GM21717 (cell line): Measurements from ENCODE around the gene KIAA1614.
A peak's percentile ranks its signal among the peaks of the same experiment; 100 is the strongest.

ENCODE experiments used
- ATAC-seq: cut with Tn5 transposase; IDR thresholded peaks from one replicate; pipeline ENCODE4 v1.9.1; 2021; ENCODE audit warnings: mild to moderate bottlenecking, moderate library complexity; ENCODE audit not compliant: unreplicated experiment

KIAA1614 gene

GRCh38 chr1:180908074-180908765 is 4.5 kb upstream of the KIAA1614 start:
- ATAC-seq = no peak

DNA sequence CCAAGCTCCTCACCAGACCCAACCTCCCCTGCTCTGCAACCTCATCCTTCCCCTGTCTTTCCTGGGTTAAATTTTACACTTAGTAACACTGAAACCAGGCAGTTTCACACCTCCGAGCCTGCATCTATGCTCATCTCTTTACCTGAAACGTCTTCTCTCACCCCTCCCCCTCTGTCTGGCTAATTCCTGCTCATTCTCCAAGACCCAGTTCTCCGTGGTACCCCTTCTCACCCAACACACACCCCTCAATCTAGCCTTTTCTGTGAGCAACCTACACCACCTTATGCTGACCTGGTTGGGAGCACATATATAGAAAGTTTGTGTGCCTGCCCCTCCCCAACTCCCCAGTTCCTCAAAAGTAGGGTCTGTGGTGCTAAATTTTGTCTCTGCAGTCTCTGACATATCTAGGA is 3.7 kb upstream of the KIAA1614 start:
- peak; percentile 72 for ATAC-seq

DNA sequence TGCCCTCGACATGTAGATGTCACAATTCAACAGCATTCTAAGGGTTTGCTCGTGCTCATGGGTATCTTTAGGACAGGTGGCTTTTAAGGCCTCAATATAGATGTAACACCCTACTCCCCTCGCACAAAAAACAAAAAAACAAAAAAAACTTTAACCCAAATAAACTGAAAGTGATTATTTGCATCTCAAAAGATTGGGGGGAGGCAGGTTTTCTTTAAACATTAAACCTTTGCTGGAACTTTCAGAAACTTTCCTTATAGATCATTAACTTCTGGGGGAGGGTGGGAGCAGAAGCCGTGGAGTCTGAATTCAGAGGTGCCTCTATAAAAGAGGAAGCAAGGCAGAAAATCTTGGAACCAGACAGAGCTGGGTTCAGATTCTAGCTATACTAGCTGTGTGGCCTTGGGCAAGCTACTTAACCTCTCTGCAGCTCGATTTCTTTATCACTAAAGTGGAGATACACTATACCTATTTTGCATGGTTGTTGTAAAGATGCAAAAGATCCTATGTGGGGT is 3.2 kb upstream of the KIAA1614 start:
- peak; percentile 43 for ATAC-seq

DNA sequence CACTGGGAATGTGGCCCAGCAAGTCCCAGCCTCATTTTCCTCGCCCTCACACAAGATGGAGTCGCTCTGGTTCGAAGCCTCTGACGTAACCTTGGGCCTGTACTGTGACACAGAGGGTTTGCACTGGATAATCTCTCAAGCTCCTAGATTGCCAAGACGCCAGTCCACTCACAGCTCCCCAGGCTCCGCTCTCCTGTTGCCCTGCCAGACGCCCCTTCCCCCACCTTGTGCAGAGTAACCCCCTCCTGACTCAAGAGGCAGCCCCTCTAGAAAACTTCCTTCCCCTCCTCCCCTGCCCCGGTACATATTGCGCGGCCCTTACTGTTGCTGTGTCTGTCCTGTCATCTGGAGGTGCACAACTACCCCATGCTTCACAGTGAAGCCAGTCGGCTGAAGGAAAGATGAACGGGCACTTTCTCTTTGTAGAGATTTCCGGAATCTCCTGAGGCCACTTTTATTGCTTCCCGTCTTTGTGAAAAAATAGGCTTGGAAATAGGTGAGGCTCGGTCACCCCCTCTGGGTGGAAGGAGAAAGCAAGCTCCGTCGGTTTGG is 981 bp upstream of the KIAA1614 start:
- ATAC-seq = no peak

DNA sequence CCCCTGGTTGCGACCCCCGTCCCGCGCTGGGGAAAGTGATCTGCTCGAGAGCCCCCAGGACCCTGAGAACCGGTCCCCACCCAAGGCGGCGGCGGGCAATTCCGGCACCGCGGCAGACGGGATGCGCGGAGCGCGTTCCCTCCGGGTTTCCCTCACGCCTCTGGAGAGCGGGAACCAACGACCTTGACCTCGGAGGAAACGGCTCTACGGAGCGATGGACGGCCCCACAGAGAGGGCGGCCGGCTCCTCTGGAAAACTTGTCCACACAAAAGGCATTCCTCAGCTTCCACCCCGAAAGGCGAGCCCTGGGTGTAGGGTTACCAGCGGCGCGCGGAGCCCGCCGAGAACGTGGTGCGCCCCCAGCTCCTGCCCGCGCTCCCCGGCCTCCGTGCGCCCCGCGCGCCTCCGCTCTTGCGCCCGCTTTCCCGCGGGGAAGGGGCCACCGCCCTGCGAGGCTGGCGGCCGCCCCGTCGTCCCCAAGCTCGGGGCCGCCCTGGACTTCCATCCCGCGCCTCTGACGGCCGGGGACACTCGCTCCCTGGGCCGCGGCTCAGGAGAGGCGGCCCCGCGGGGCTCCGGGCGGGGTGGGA is 391 bp upstream of the KIAA1614 start:
- ATAC-seq = no peak

DNA sequence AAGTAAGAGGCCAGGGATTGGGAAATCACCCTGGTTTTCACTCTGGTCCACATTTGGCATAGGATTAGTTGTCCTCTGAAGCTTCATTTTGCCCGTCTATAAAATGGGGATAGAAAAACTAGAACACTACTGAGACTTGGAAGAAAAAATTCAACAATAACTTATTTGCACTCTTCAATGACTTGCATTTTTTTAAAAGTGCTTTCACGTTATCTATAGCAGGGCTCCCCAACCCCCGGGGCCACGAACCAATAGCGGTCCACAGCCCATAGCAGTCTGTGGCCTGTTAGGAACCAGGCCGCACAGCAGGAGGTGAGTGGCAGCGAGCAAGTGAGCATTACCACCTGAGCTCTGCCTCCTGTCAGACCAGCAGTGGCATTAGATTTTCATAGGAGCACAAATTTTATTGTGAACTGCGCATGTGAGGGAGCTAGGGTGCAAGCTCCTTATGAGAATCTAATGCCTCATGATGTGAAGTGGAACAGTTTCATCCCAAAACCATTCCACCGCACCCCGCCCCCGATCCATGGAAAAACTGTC is 2.8 kb downstream of the KIAA1614 start:
- ATAC-seq = no peak

DNA sequence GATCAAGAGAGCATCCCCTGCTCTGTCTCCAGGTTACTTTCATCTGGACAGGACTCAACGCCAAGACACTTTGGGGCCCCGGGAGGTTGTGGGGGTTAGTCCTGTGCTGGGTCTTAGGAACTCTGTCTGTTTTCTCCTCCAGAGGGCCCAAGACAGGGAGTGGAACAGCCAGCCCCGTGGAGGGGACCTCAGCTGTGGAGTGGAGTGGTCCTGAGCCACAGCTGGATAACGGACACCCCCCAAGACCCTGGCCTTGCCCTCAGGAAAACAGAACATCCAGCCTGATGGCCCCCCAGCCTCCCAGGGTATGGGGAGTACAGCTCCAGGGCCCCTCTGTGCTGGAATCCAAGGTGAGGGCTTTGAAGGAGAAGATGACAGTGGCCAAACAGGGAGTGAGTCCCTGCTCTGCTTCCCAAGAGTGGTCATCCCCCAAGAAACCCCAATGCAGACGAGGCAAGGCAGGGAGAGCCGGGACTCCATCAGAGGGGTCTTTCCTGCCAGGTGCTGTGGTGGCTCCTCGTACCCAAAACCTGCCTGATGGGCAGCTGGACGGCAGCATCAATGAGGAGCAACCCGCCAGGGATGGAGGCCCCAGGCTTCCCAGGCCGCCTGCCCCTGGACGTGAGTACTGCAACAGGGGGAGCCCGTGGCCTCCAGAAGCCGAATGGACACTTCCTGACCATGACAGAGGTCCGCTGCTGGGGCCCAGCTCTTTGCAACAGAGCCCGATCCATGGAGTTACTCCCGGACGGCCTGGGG is 3.5 kb downstream of the KIAA1614 start:
- ATAC-seq = no peak

DNA sequence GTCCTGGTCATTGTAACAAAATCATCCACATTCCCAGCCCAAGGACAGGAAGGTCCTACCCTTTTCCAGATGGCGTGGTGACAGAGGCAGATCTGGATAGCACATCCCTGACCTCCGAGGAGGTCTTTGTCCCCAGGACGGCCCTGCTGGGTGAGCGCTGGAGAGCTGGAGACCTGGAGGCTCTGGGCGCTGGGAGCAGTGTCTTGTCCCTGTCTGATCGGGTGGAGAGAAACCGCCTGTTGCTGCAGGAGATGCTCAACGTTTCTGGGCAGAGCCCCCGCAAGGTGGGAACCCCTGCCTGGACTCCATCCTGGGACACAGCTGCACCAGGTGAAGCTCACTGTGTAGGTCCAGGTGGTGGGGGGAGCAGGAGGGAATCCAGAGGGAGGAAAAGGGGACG is 4.1 kb downstream of the KIAA1614 start:
- no peak for ATAC-seq

GRCh38 chr1:180917306-180918065 is 4.8 kb downstream of the KIAA1614 start:
- no peak for ATAC-seq

DNA sequence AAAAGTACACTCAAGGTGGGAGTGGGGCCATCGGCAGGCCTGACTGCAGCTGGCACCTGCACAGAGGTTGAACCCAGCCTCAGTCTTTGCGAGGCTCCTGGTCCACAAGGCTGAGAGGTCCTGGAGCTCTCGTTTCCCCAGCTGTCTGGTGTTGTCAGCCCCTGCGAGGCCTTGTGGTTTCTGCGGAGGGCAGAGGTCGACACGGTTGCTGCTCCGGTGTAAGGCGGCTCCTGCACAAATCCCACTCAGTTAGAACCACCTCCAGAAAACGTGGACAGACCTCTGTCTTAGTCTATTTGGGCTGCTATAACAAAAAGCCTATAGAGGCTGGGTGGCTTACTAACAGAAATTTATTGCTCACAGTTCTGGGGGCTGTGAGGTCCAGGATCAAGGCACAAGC is 5.8 kb downstream of the KIAA1614 start:
- ATAC-seq = no peak

- no peak for ATAC-seq
These were observed 6.5 kb downstream of the KIAA1614 start for GRCh38 chr1:180919183-180919700.

- ATAC-seq = no peak
These were observed 7.5 kb downstream of the KIAA1614 start for GRCh38 chr1:180920193-180920592.

- ATAC-seq = no peak
These were observed 8.0 kb downstream of the KIAA1614 start for GRCh38 chr1:180920702-180921101.

DNA sequence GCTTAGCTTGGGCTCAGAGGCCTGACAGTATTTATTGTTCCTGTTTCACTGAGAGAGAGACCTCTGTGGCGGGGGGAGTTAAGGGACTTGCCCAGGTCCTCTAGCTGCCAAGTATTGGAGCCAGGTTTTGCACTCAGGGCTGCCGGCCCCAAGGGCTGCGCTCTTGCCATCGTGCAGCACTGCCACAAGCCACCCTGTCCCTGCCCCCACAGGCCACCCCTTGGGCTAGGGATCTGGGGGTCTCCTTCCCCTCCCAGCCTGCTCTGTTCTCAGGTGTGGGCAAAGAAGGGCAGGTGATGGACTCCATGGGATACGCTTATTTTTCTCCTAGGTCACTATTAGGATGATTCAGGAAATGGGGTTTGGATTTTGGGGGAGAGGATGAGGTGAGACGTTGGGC is 8.7 kb downstream of the KIAA1614 start:
- no peak for ATAC-seq

- ATAC-seq = no peak
These were observed 9.4 kb downstream of the KIAA1614 start for GRCh38 chr1:180921891-180922630.

DNA sequence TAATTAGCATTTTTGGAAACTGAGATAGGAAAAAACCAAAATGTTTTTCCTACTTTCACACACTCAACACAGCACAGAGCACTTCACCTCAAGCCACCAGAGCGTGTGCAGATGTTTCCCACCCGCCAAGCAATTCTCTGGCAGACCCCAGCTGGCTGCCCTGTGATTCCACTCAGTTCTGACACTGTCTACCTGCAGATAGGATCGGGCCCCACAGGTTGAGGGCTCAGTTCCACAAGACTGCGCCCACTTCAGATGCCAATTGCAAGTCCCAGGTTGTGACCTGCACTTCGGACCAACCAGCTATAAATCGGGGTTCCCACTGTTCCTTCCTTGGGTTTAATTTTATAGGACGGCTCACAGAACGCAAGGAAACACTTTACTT is 9.9 kb downstream of the KIAA1614 start:
- ATAC-seq = no peak

GRCh38 chr1:180923021-180923841 is 10.5 kb downstream of the KIAA1614 start:
- no peak for ATAC-seq

DNA sequence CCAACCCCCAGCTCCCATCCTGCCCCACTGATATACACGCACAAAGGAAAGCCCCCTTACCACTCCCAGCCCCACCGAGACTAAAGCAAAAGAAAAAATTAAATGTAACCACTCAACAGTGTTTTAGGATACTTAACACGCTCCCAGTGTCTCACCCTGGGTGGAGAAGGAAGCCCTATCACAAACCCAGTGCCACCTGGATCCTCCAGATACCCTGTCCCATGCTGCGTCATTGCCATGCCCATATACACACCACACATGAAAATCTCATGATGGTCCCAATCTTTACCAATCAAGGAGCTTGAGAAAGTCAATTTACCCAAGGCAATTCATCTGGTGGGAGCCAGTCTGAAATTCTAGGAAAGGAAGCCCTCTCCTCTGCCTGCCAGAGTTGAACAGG is 11.2 kb downstream of the KIAA1614 start:
- ATAC-seq = no peak

GRCh38 chr1:180924939-180925338 is 12.2 kb downstream of the KIAA1614 start:
- ATAC-seq = no peak
